ENCODE measurements around the gene NEK8. TPM values are rescaled to one million over a fixed set of nuclear protein-coding genes. Genes with fewer than 3 reads are reported as not detected.

NEK8 gene
- total RNA-seq, 1 donor from 2014 or later = 4.3 TPM

DNA sequence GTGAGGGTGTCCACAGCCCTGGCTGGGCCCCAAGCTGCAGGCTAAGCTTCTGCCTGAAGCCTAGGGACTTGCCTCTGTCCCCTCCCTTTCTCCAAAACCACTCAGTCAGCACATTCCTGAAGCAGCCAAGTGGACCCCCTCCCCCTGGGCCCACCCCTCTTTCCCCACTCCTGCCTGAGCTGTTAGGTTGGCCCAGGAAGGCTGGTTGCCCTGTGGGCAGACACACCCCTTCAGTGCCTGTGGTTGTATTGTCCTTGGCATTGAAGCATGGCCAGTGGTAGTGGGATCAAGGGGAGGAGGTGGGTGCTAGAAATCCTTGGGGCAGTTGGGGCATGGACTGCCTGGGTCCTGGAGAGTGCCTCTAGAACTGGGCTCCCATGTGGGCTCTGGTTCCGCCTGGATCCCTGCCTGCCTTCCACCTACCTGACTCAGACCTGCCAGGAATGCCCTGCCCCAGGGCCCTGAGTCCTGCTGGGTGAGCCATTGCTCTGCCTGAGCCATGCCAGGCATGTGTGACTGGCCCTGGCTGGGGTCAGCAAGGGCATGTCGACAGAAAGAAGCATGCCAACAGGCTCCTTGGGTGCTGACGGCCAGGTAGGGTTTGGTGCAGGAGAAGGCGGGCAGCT is 17.3 kb downstream of the NEK8 start:
- Histone ChIP-seq H3K4me1 (ENCODE audit: insufficient read depth, low read length) (peaks cover 35% of the 10 kb centered on the region), H3K27ac (ENCODE audit: low read depth, low read length) (peak overlapping the region; percentile 7), H3K4me2 (ENCODE audit: low read length) (peak overlapping the region; percentile 95), H4K20me1 (ENCODE audit: insufficient read depth, low read length) (peaks cover 62% of the 10 kb centered on the region), H3K4me3 (ENCODE audit: insufficient read depth, low read depth, low read length) (peak overlapping the region; percentile 85), H3K9me3 (ENCODE audit: insufficient read depth, low read depth, low read length) (no peaks in the 10 kb centered on the region), H3K36me3 (ENCODE audit: insufficient read depth, low read length) (peaks cover 14% of the 10 kb centered on the region), H3K79me2 (ENCODE audit: insufficient read depth, low read length) (peaks cover 61% of the 10 kb centered on the region), H3K9ac (ENCODE audit: low read length) (peak overlapping the region; percentile 92), H3K27me3 (ENCODE audit: insufficient read depth, low read length) (no peaks in the 10 kb centered on the region), H2AFZ (ENCODE audit: low read depth, low read length) (no peak overlapping the region)
- no peaks in the 10 kb centered on the region for H3K27me3 Mint-ChIP-seq (ENCODE audit: low read depth, unreplicated experiment)
- TF ChIP-seq, protein P1, sequence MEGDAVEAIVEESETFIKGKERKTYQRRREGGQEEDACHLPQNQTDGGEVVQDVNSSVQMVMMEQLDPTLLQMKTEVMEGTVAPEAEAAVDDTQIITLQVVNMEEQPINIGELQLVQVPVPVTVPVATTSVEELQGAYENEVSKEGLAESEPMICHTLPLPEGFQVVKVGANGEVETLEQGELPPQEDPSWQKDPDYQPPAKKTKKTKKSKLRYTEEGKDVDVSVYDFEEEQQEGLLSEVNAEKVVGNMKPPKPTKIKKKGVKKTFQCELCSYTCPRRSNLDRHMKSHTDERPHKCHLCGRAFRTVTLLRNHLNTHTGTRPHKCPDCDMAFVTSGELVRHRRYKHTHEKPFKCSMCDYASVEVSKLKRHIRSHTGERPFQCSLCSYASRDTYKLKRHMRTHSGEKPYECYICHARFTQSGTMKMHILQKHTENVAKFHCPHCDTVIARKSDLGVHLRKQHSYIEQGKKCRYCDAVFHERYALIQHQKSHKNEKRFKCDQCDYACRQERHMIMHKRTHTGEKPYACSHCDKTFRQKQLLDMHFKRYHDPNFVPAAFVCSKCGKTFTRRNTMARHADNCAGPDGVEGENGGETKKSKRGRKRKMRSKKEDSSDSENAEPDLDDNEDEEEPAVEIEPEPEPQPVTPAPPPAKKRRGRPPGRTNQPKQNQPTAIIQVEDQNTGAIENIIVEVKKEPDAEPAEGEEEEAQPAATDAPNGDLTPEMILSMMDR (IDR thresholded peaks at IDR 0.05; ENCODE audit: insufficient read depth, low read depth, low read length) = no peak
- TF ChIP-seq EZH2 (IDR thresholded peaks at IDR 0.05; ENCODE audit: insufficient read depth, low read length) = no peak
- peak overlapping the region; percentile 94 for H3K4me3 Mint-ChIP-seq (ENCODE audit: unreplicated experiment)
- peak overlapping the region; percentile 92 for H3K27ac Mint-ChIP-seq (ENCODE audit: unreplicated experiment)
- H3K36me3 Mint-ChIP-seq (ENCODE audit: low read depth, unreplicated experiment) = peaks cover 13% of the 10 kb centered on the region
- peaks cover 14% of the 10 kb centered on the region for H3K4me1 Mint-ChIP-seq (ENCODE audit: low read depth, unreplicated experiment)
- no peaks in the 10 kb centered on the region for H3K9me3 Mint-ChIP-seq (ENCODE audit: unreplicated experiment)
- no peak for DNase-seq (ENCODE audit: low read depth)
- no peak for FAIRE-seq

DNA sequence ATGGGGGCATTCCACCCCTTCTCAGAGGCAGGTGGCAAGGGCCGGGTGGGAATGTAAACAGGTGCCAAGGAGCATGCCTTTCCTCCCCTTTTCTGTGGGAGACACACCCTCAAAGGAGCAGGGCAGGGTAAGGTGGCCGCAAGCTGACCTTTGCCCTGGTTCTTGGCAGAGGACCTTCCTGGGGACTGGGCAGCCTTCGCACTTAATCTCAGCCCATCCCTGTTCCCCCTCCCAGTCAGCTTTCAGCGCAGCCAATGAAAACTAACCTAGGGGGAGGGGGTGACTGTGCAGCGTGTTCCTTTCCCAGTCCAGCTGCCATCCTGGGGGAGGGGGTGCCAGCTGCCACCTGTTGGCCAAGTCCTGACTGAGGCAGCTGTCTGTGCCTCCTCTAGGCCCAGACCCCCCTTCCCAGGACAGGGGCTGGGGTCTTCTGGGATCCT is 18.0 kb downstream of the NEK8 start:
- DNase-seq (ENCODE audit: low read depth) (no peak), FAIRE-seq (no peak)
- no peaks in the 10 kb centered on the region for H3K9me3 ChIP-seq (ENCODE audit: insufficient read depth, low read depth, low read length)
- Mint-ChIP-seq H3K27ac (ENCODE audit: unreplicated experiment) (peak overlapping the region; percentile 92), H3K27me3 (ENCODE audit: low read depth, unreplicated experiment) (no peaks in the 10 kb centered on the region), H3K4me3 (ENCODE audit: unreplicated experiment) (peak overlapping the region; percentile 94), H3K9me3 (ENCODE audit: unreplicated experiment) (no peaks in the 10 kb centered on the region), H3K36me3 (ENCODE audit: low read depth, unreplicated experiment) (peaks cover 7% of the 10 kb centered on the region), H3K4me1 (ENCODE audit: low read depth, unreplicated experiment) (peaks cover 14% of the 10 kb centered on the region)
- no peak overlapping the region for H3K27ac ChIP-seq (ENCODE audit: low read depth, low read length)
- peaks cover 66% of the 10 kb centered on the region for H3K79me2 ChIP-seq (ENCODE audit: insufficient read depth, low read length)
- peaks cover 69% of the 10 kb centered on the region for H4K20me1 ChIP-seq (ENCODE audit: insufficient read depth, low read length)
- peak overlapping the region; percentile 92 for H3K9ac ChIP-seq (ENCODE audit: low read length)
- TF ChIP-seq, protein P1 (IDR thresholded peaks at IDR 0.05; ENCODE audit: insufficient read depth, low read depth, low read length) = no peak
- no peak for TF ChIP-seq EZH2 (IDR thresholded peaks at IDR 0.05; ENCODE audit: insufficient read depth, low read length)
- H2AFZ ChIP-seq (ENCODE audit: low read depth, low read length) = no peak overlapping the region
- H3K27me3 ChIP-seq (ENCODE audit: insufficient read depth, low read length) = no peaks in the 10 kb centered on the region
- H3K36me3 ChIP-seq (ENCODE audit: insufficient read depth, low read length) = peaks cover 18% of the 10 kb centered on the region
- peak overlapping the region; percentile 95 for H3K4me2 ChIP-seq (ENCODE audit: low read length)
- H3K4me3 ChIP-seq (ENCODE audit: insufficient read depth, low read depth, low read length) = peak overlapping the region; percentile 85
- peaks cover 35% of the 10 kb centered on the region for H3K4me1 ChIP-seq (ENCODE audit: insufficient read depth, low read length)

- no peak for FAIRE-seq
- DNase-seq (ENCODE audit: low read depth) = no peak
- H3K9me3 ChIP-seq (ENCODE audit: insufficient read depth, low read depth, low read length) = no peaks in the 10 kb centered on the region
- H3K9ac ChIP-seq (ENCODE audit: low read length) = peak overlapping the region; percentile 92
- no peak overlapping the region for H3K27ac ChIP-seq (ENCODE audit: low read depth, low read length)
- peaks cover 68% of the 10 kb centered on the region for H3K79me2 ChIP-seq (ENCODE audit: insufficient read depth, low read length)
- Mint-ChIP-seq H3K4me3 (ENCODE audit: unreplicated experiment) (peak overlapping the region; percentile 94), H3K27ac (ENCODE audit: unreplicated experiment) (no peak overlapping the region), H3K36me3 (ENCODE audit: low read depth, unreplicated experiment) (peaks cover 8% of the 10 kb centered on the region), H3K4me1 (ENCODE audit: low read depth, unreplicated experiment) (peaks cover 11% of the 10 kb centered on the region), H3K27me3 (ENCODE audit: low read depth, unreplicated experiment) (no peaks in the 10 kb centered on the region), H3K9me3 (ENCODE audit: unreplicated experiment) (no peaks in the 10 kb centered on the region)
- peaks cover 75% of the 10 kb centered on the region for H4K20me1 ChIP-seq (ENCODE audit: insufficient read depth, low read length)
- H3K36me3 ChIP-seq (ENCODE audit: insufficient read depth, low read length) = peaks cover 20% of the 10 kb centered on the region
- peak overlapping the region; percentile 95 for H3K4me2 ChIP-seq (ENCODE audit: low read length)
- H2AFZ ChIP-seq (ENCODE audit: low read depth, low read length) = no peak overlapping the region
- no peaks in the 10 kb centered on the region for H3K27me3 ChIP-seq (ENCODE audit: insufficient read depth, low read length)
- TF ChIP-seq, protein P1 (IDR thresholded peaks at IDR 0.05; ENCODE audit: insufficient read depth, low read depth, low read length) = no peak
- TF ChIP-seq EZH2 (IDR thresholded peaks at IDR 0.05; ENCODE audit: insufficient read depth, low read length) = no peak
- no peak overlapping the region for H3K4me3 ChIP-seq (ENCODE audit: insufficient read depth, low read depth, low read length)
- H3K4me1 ChIP-seq (ENCODE audit: insufficient read depth, low read length) = peaks cover 35% of the 10 kb centered on the region
Observed at GRCh38 chr17:28747051-28747691, 18.6 kb downstream of the NEK8 start.
